ENCODE data around the gene WDR82.

WDR82 gene

DNA sequence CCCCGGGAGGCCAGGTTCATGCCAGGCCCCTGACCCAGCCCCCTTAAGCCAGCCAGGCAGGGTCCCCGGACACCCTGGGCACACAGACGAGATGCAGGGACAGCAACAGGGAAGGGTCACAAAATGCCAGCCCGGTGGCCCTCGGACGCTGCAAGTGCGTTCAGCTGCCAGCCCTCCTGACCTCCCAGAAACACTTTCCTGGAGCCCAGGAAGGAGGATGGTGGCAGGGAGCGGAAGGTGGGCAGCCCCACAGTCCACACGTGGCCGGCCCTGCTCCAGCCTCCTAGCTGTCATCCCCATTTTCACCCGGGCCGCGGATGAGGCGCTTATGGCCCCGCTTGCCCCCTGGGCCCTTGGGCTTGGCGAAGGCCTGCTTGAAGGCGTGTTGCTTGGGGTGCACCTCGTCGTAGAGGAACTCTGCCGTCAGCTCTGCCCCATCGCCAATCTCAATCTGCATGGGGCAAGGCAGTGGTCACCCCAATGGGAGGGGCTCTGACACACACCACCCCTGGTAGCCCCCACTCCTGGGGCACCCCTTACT, 49.6 kb downstream of the WDR82 start:
- H3K4me3 ChIP-seq (ENCODE audit: low read depth, low read length): no peak overlapping the region
- DNase-seq (ENCODE audit: low read depth): no peak

GRCh38 chr3:52228266-52228665, 50.2 kb downstream of the WDR82 start:
- no peak for DNase-seq (ENCODE audit: low read depth)
- no peak overlapping the region for H3K4me3 ChIP-seq (ENCODE audit: low read depth, low read length)

GRCh38 chr3:52227766-52228165, 50.7 kb downstream of the WDR82 start:
- DNase-seq (ENCODE audit: low read depth): no peak
- no peak overlapping the region for H3K4me3 ChIP-seq (ENCODE audit: low read depth, low read length)

GRCh38 chr3:52227117-52227516, 51.3 kb downstream of the WDR82 start:
- no peak overlapping the region for H3K4me3 ChIP-seq (ENCODE audit: low read depth, low read length)
- no peak for DNase-seq (ENCODE audit: low read depth)

DNA sequence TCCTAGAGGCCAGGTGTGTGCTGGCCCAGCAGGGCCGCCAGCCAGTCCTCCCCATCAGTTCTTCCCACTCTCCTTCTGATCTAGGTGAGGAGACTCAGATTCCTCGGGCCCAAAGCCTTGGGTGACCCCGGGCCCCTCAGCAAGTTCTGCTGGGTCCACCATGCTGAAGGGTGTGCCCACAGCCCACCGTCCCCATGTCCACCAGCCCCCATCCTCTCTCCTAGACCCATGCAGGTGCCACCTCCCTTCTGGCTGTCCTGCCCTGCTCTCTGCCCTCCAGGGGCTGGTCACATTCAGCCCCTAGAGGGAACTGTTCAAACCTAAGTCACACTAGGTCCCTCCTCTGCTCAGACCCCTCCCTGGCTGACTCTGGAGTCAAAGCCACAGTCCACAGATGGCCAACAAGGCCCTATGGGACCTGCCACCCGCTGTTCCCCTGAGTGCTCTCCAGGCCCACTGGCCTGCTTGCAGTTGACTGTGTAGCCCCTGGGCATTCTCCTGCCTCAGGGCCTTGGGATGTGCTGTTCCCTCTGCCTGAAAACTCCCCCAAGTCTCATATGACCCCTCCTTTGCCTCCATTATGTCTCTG, 52.1 kb downstream of the WDR82 start:
- no peak for DNase-seq (ENCODE audit: low read depth)
- no peak overlapping the region for H3K4me3 ChIP-seq (ENCODE audit: low read depth, low read length)

DNA sequence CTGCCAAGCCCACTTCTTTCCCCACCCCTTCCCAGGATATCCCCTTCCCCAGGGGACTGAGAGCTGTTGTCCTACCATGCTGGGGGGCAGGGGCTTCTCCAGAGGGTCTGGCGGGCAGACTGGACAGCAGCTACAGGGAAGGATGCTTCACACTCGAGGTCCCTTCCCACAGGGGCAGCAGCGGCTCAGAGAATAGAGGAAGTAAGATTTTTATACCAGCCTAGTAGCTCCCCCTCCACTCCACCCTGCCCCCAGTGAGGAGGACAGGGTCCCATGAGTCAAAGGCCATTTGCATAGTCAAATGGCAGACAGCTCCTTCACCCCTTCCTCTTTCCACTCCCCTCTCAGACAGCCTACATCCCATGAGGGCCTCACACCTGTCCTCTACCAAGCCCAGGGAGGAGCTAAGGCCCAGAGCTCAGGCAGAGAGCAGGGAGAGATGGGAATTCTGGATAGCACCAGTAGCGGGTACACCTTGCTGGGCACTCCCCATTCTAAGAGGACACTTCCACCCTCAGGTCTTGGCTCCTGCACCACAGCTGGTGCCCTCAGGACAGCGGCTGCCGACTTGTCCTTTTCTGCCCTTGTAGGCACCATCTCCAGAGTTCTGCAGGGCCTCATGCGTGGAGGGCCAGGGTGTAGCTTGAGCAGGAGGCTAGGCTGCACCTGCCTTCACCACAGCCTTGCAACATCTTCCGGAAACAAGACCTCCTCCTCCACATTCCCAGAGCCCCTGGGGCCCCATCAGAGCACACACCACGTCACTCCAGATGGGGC, 52.8 kb downstream of the WDR82 start, which contains the start of gene TLR9:
Gene TLR9, minus strand, starts transcription at position 194 of the 777 bp plus-strand sequence. Its CDS starts 116 bp downstream, at position 78.
- no peak within 1 kb of the TSS for H3K4me3 ChIP-seq (ENCODE audit: low read depth, low read length)
- no peak for DNase-seq (ENCODE audit: low read depth)

DNA sequence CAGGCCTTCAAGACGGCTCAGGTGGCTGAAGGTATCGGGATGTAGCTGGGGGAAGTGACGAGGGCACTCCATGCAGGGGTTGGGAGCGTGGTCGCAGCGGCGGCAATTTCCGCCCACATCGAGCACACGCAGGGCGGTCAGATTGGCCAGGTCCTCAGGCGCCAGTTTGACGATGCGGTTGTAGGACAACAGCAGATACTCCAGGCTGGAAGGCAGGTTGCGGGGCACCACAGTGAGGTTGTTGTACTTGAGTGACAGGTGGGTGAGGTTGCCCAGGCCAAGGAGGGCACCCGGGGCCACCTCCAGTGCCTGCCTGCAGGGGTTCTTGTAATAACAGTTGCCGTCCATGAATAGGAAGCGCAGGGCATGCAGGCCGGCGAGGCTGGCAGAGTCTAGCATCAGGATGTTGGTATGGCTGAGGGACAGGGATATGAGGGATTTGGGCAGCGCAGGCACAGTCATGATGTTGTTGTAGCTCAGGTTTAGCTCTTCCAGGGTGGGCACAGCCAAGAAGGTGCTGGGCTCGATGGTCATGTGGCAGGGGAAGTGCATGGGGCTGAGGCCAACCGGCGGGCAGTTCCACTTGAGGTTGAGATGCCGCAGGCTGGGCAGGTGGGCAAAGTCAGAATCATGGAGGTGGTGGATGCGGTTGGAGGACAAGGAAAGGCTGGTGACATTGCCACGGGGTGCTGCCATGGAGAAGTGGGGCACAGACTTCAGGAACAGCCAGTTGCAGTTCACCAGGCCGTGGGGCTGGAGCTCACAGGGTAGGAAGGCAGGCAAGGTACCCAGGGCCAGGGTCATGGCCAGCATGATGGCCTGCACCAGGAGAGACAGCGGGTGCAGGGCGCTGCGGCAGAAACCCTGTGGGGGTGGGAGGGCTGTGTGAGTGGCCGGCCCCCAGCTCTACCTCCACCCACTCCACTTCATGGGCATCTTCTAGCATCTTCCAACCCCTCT, 54.7 kb downstream of the WDR82 start:
- H3K4me3 ChIP-seq (ENCODE audit: low read depth, low read length): no peak overlapping the region
- no peak for DNase-seq (ENCODE audit: low read depth)

DNA sequence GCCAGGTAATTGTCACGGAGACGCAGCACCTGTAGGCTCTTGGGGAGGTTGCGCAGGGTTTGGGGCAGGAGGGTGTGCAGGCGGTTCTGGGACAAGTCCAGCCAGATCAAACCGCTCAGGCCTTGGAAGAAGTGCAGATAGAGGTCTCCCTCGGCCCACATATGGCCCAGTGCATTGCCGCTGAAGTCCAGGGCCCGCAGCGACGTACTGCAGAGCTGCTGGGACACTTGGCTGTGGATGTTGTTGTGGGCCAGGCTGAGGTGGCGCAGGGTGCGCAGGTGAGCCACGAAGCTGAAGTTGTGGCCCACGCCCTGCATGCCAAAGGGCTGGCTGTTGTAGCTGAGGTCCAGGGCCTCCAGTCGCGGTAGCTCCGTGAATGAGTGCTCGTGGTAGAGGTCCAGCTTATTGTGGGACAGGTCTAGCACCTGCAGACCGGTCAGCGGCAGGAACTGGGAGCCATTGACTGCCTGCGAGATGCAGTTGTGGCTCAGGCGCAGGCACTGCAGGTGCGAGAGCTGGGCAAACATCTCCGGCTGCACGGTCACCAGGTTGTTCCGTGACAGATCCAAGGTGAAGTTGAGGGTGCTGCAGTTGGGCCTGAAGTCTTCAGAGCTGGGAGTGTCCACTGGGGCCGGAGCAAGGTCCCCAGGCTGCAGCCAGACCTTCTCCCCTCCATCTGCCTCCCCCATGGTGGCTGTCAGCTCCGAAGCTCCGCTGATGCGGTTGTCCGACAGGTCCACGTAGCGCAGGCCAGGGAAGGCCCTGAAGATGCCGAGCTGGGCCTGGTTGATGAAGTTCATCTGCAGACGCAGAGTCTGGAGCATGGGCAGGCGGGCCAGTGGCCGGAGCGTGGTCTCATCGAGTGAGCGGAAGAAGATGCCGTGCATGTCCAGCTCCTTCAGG, 55.9 kb downstream of the WDR82 start:
- no peak for DNase-seq (ENCODE audit: low read depth)
- no peak overlapping the region for H3K4me3 ChIP-seq (ENCODE audit: low read depth, low read length)

- DNase-seq (ENCODE audit: low read depth): no peak
Measured at GRCh38 chr3:52221563-52222318, 56.7 kb downstream of the WDR82 start.

GRCh38 chr3:52221141-52221562, 57.3 kb downstream of the WDR82 start:
- no peak overlapping the region for H3K4me3 ChIP-seq (ENCODE audit: low read depth, low read length)
- DNase-seq (ENCODE audit: low read depth): no peak

More at GRCh38 chr3:52221563-52222318, 56.7 kb downstream of the WDR82 start:
- H3K4me3 ChIP-seq (ENCODE audit: low read depth, low read length): no peak overlapping the region

DNA sequence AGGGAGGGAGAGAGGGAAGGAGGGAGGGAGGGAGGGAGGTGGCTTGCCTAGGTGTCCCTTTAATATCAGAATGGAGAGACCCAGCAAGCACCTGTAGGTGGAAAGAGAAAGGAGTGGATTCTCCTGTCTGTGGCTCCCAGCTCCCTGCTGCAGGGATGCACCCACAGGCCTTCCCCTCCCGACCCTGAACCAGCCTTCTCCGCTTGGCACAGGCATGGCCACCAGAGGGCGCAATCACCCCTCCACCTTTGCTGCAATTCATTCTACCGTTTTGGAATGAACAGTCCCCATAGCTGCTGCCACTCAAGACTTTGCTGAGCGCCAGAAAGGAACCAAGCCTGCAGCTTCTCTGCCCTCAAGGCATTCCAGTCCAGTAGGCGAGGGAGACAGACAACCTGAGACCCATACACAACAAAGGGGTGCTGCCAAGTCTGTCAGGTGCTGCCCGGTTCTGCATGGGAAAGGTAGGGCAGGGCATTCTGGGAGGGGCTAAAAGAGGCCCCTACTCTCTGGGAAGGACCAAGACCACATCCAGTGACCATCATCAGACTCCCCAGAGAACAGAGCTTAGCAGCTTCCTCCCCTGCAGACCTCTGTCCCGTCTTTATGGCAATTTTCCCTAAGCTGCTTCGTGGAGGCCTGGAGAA, 57.9 kb downstream of the WDR82 start:
- H3K4me3 ChIP-seq (ENCODE audit: low read depth, low read length): no peak overlapping the region
- peak; percentile 15 for DNase-seq (ENCODE audit: low read depth)

DNA sequence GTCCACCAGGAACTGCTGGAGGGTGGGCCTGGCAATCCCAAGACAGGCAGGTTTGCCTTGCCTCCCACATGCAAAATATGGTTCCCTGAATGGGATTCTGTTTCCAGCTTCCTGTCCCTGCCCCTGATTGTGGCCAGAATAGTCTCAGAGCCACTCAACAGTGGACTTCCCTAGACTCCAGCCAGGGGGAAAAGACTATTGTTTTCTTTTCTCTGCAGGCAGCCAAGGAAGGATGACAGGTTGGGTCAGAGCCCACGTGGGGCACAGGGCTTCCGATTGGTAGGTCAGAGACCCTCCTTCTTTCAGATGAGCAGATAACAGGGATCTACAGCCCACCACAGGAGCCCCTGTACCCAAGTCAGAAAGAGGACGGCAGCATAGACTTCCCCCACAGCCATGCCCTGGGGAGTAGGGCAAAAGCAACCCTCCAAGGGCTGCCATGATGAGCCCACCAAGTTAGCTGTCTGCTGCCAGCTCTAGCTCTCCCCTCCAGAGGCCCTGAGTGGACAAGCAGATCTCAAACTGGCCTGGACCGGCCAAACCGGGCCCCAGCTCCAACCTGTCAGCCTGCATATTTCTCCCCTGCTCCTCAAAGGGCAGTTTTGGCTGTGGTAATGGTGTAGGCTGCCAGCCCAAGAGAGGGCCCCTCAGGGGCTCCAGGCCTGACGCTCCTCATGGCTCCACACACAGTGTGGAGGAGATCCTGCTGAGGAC, 59.4 kb downstream of the WDR82 start:
- DNase-seq (ENCODE audit: low read depth): no peak
- H3K4me3 ChIP-seq (ENCODE audit: low read depth, low read length): no peak overlapping the region

DNA sequence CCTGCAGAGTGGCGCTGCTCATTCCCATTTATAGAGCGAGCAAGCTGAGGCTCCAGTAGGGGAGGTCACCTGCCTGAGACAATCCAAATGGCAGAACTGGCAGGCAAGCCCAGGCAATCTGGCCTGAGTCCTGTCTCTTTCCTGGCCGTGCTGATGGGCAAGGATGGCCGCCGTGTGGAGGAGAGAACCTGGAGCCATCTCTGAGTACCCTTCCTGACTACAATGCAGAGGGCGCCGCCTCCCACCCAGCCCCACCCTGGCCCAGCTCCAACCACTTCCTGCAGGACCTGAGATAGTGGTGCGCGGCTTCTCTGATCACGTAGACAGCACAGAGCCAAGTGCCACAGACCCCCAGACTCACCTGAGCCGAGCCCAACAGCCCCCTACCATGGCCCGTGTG, 60.0 kb downstream of the WDR82 start:
- no peak for DNase-seq (ENCODE audit: low read depth)
- no peak overlapping the region for H3K4me3 ChIP-seq (ENCODE audit: low read depth, low read length)

DNA sequence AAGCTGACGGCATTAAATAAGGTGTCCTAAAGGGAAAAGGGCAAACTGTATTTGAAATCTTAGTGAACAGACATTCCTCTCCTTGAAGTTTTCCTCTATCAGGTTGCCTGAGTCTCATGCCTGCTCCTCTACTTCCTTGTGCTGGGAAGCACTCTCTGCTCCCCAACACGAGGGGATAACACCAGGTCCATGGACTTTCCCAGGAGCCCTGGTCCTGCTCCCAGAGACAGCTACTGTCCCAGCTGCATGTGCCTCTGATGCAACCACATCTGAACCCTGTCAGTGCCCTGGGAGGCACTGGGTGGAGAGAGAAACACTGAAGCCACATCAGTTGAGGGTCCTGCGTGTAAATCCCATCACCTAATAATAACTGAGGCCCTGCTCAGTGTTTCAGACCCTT, 60.4 kb downstream of the WDR82 start:
- no peak overlapping the region for H3K4me3 ChIP-seq (ENCODE audit: low read depth, low read length)
- no peak for DNase-seq (ENCODE audit: low read depth)

DNA sequence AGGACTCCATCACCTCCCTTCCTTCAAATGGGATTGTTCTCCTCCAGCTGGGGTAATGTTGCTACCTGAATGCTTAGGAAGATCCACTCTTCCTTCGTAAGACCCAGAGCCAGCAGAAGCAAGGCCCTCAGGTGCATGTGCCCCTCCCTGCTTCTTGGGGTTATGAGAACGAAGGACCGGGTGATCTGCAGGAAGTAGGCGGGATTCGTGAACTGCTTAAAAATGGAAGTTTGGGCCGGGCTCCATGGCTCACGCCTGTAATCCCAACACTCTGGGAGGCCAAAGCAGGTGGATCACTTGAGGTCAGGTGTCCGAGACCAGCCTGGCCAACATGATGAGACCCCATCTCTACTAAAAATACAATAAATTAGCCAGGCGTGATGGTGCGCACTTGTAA, 61.0 kb downstream of the WDR82 start:
- no peak for DNase-seq (ENCODE audit: low read depth)
- H3K4me3 ChIP-seq (ENCODE audit: low read depth, low read length): no peak overlapping the region

DNA sequence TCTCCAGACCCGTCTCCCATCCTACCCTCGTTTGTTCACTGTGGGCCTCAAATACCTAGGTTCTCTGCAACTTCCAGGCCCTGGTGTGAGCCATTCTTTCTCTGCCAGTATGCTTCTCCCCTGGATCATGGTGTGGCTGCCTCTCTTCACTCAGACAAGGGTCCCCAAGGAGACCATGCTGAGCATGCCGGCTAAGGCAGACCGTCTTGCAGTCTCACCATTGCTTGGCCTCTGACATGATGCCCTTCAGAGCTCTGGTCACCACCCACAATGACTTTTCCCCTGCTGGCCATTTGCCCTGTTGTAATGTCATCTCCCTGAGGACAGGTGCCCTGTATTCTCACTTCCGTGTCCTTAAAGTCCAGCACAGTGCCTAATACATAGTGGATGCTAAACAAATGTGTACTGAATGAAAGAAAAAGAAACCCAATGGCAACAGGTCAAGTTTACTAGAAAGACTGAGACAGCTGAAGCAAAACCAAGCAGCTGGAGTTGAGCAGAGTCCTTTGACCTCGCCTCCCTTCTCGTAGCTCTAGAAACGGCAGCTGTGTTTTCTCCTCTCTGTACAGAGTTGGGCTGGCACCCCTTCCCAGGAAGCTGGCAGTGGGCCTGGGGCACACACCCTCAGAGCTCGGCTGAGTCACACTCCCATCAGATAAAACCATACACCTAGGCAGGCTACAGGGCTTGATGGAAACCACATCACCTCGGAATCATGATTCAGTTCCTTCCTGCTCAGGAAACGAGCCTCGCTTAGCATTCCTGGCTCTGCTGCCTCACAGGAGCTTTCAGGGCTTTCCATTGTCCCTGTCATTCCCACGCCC, 61.7 kb downstream of the WDR82 start:
- peak; percentile 49 for DNase-seq (ENCODE audit: low read depth)
- H3K4me3 ChIP-seq (ENCODE audit: low read depth, low read length): no peak overlapping the region
